Smooth muscle cell (in vitro differentiated cells): ENCODE results near the gene NACC1. TPM values are rescaled to one million over a fixed set of nuclear protein-coding genes. Genes with fewer than 3 reads are reported as not detected.

Experiments used
- DNase-seq: peaks from one replicate; lab custom pipeline; 2025; ENCODE audit not compliant: unreplicated experiment; lab: John Stamatoyannopoulos, UW
- H2AFZ ChIP-seq: fragments of 200-600 bp; sonication (generic); 2 replicates; pipeline ENCODE4 v1.6.0; 2016; ENCODE audit warnings: antibody characterized with exemption, low read depth, mild to moderate bottlenecking
- H3F3A ChIP-seq: fragments of 200-600 bp; sonication (generic); 2 replicates; pipeline ENCODE4 v1.6.0; 2017; ENCODE audit warnings: antibody characterized with exemption, low read depth
- H3K27ac ChIP-seq: fragments of 200-600 bp; sonication (generic); 2 replicates; pipeline ENCODE4 v1.5.1; 2016; ENCODE audit warnings: low read depth, mild to moderate bottlenecking
- H3K27me3 ChIP-seq: fragments of 200-600 bp; sonication (generic); 2 replicates; pipeline ENCODE4 v1.6.1; 2016; ENCODE audit warnings: low read depth, mild to moderate bottlenecking
- H3K36me3 ChIP-seq: fragments of 200-600 bp; sonication (generic); 2 replicates; pipeline ENCODE4 v1.5.1; 2016; ENCODE audit warnings: low read depth
- H3K4me1 ChIP-seq: fragments of 200-600 bp; sonication (generic); 2 replicates; pipeline ENCODE4 v1.5.1; 2016; ENCODE audit warnings: low read depth
- H3K4me2 ChIP-seq: fragments of 200-600 bp; sonication (generic); 2 replicates; pipeline ENCODE4 v1.6.0; 2016; ENCODE audit warnings: mild to moderate bottlenecking
- H3K4me3 ChIP-seq: fragments of 200-600 bp; sonication (generic); 2 replicates; pipeline ENCODE4 v1.5.1; 2016; ENCODE audit warnings: mild to moderate bottlenecking
- H3K79me2 ChIP-seq: fragments of 200-600 bp; sonication (generic); 2 replicates; pipeline ENCODE4 v1.6.0; 2016; ENCODE audit warnings: low read depth, mild to moderate bottlenecking
- H3K9ac ChIP-seq: fragments of 200-600 bp; sonication (generic); 2 replicates; pipeline ENCODE4 v1.6.0; 2016; ENCODE audit warnings: low read depth
- H3K9me3 ChIP-seq: fragments of 200-600 bp; sonication (generic); replicated peaks from 2 replicates; pipeline ENCODE4 v1.5.1; 2016; ENCODE audit warnings: low read depth
- H4K20me1 ChIP-seq: fragments of 200-600 bp; sonication (generic); 2 replicates; pipeline ENCODE4 v1.6.0; 2016; ENCODE audit warnings: low read depth
- CTCF ChIP-seq: fragments of 200-600 bp; sonication (generic); IDR thresholded peaks from 2 replicates; pipeline ENCODE4 v1.5.1; 2017; ENCODE audit warnings: borderline replicate concordance, mild to moderate bottlenecking, antibody characterized with exemption; ENCODE audit not compliant: insufficient read depth, poor library complexity, severe bottlenecking
- WGBS: methylation state at CpG from one replicate; pipeline ENCODE4 v1.1.7; 2016; ENCODE audit warnings: low lambda C conversion rate; 5-methylcytosine and 5-hydroxymethylcytosine counted together
- polyA plus RNA-seq: library from polyadenylated mRNA; unstranded; fragments of >200 nt; fragmentation: Nextera tagmentation; extraction: Ambion mirVana; gene quantifications from 2 replicates; pipeline ENCODE4 v1.2.1, GENCODE V29; 2016
- total RNA-seq: library from RNA; depleted of rRNA; stranded (reverse); fragments of >200 nt; gene quantifications from 2 replicates; pipeline ENCODE4 v1.2.3, GENCODE V29; 2014

NACC1 gene
- total and polyA plus RNA-seq, 2 experiments from 2014 or later, result 9.9 to 44.6 TPM

DNA sequence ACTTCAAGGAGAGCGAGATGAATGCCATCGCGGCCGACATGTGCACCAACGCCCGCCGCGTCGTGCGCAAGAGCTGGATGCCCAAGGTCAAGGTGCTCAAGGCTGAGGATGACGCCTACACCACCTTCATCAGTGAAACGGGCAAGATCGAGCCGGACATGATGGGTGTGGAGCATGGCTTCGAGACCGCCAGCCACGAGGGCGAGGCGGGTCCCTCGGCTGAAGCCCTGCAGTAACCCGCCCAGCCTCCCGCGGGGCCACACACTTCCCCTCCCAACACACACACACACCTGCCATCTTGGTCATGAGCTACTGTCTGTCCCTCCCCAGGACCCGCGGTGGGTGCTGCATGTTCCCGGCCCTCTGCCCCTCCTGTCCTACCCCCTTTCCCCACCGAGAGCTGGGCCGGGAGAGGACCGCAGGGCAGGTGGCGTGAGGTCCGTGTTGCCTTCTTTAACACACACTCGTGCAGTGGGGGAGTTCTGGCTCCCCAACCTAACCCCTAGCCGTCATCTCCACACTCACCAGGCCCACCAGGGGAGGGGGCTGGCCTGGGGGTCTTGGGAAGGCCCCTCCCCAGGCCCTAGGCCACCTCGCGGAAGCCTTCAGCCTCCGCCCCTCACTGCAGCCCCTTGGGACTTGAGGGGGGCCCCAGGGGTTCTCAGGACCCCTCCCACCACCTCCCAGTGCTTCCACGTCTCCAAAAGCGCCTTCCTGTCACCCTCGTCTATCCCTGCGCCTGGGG lies 20.3 kb downstream of the NACC1 start:
- Histone ChIP-seq H3K9ac (no peak overlapping the region), H4K20me1 (peaks cover 45% of the 10 kb centered on the region), H3K79me2 (peaks cover 24% of the 10 kb centered on the region), H3K36me3 (no peaks in the 10 kb centered on the region), H3K9me3 (no peaks in the 10 kb centered on the region), H3K4me3 (no peak overlapping the region), H3K4me1 (no peaks in the 10 kb centered on the region), H3F3A (no peaks in the 10 kb centered on the region), H3K4me2 (no peak overlapping the region), H3K27me3 (no peaks in the 10 kb centered on the region), H3K27ac (no peak overlapping the region), H2AFZ (no peak overlapping the region)
- no peak for TF ChIP-seq CTCF
- no peak for DNase-seq
- WGBS, result 94% methylated on average over 31 of the region's 40 CpGs

GRCh38 chr19:13138916-13139198 lies 20.8 kb downstream of the NACC1 start:
- 86% methylated on average over 10 of the region's 10 CpGs for WGBS
- H3K4me2 ChIP-seq, result no peak overlapping the region
- H3F3A ChIP-seq, result no peaks in the 10 kb centered on the region
- no peak overlapping the region for H3K27ac ChIP-seq
- no peaks in the 10 kb centered on the region for H3K4me1 ChIP-seq
- H3K79me2 ChIP-seq, result peaks cover 19% of the 10 kb centered on the region
- no peak overlapping the region for H3K9ac ChIP-seq
- no peaks in the 10 kb centered on the region for H3K27me3 ChIP-seq
- no peak overlapping the region for H2AFZ ChIP-seq
- no peak for DNase-seq
- no peaks in the 10 kb centered on the region for H3K9me3 ChIP-seq
- H3K4me3 ChIP-seq, result no peak overlapping the region
- TF ChIP-seq CTCF, result no peak
- H4K20me1 ChIP-seq, result peaks cover 40% of the 10 kb centered on the region
- H3K36me3 ChIP-seq, result no peaks in the 10 kb centered on the region

DNA sequence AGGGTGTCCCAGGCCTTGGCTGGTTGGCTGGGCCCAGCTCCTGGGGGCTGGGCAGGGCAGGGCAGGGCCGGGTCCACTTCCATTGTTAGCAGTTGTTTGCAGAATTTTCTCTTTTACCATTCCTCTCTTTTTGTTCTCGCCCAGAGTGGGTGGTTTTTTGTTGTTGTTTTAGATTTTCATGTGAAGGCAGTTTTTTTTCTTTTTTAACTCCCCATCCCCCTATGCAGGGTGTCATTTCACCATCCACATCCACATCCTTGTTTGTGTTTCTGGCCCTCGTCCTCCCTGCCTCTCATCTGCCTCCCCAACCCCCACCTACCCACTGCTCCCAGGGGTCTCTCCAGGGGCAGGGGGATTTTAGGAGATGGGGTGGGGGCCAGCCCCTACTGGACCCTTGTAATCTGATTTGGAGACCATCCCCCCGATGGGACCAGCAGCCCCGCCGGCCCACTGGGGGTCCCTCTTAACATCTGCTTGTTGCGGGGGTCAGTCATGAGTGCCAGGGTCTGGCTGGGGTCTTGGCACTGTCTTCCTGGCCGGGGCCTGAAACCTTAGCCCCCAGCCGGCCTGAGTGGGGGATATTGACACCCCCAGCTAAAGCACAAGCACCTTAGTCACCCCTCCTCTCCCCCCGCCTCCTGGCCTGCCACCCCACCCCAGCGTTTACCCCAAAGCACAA lies 21.7 kb downstream of the NACC1 start:
- 90% methylated on average over 10 of the region's 11 CpGs for WGBS
- Histone ChIP-seq H3K27ac (no peak overlapping the region), H3K4me2 (no peak overlapping the region), H3K27me3 (no peaks in the 10 kb centered on the region), H3K36me3 (no peaks in the 10 kb centered on the region), H3K79me2 (peaks cover 10% of the 10 kb centered on the region), H3K4me3 (no peak overlapping the region), H2AFZ (no peak overlapping the region), H3K9me3 (no peaks in the 10 kb centered on the region), H4K20me1 (peaks cover 31% of the 10 kb centered on the region), H3K4me1 (no peaks in the 10 kb centered on the region), H3F3A (no peaks in the 10 kb centered on the region), H3K9ac (no peak overlapping the region)
- DNase-seq, result no peak
- no peak for TF ChIP-seq CTCF
